ENCODE data around the gene SKI.

DNA sequence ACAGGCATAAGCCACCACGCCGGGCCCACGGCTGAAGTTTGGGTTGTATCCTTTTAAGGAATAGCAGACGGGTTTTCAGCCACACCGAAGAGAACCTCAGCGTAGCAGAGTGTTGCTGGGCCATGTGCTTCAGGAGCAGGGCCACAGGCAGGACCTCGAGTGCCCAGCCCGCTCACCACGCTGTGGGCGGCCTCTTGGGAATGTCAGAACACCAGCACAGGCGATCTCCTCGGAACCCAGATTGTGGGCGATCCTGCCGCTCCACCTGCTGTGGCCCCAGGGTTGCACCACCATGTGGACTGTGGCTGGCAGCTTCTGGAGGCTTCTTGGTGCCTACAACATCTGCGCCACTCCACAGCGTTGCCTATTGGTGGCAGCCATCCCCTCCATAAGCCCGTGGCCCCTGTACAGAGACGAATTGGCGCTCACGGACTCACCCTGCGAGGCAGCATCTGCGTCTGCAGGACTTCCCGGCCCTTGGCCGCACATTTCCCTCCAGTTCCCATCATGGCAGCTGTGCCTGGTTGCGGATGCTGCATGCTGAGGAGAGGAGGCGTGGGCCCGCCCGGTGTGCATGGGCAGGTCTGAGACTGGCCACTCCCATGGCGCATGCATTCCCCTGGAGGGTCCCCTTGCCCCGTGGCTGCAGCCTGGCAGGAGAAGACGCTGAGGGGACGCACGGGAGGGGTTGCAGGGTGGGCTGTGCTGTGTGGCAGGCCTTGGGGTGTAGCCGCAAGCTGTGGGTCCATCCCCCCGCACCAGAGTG is 69.3 kb downstream of the SKI start:
- no peak for TF ChIP-seq EZH2 (IDR thresholded peaks at IDR 0.05; ENCODE audit: insufficient read depth, low read length)
- TF ChIP-seq, protein P1, sequence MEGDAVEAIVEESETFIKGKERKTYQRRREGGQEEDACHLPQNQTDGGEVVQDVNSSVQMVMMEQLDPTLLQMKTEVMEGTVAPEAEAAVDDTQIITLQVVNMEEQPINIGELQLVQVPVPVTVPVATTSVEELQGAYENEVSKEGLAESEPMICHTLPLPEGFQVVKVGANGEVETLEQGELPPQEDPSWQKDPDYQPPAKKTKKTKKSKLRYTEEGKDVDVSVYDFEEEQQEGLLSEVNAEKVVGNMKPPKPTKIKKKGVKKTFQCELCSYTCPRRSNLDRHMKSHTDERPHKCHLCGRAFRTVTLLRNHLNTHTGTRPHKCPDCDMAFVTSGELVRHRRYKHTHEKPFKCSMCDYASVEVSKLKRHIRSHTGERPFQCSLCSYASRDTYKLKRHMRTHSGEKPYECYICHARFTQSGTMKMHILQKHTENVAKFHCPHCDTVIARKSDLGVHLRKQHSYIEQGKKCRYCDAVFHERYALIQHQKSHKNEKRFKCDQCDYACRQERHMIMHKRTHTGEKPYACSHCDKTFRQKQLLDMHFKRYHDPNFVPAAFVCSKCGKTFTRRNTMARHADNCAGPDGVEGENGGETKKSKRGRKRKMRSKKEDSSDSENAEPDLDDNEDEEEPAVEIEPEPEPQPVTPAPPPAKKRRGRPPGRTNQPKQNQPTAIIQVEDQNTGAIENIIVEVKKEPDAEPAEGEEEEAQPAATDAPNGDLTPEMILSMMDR (IDR thresholded peaks at IDR 0.05; ENCODE audit: insufficient read depth, low read depth, low read length) = no peak

All from astrocyte (in vitro differentiated cells and primary cell).